OCI-LY3 (cell line): ENCODE measurements around the gene TTC17.

Experiments used
- CTCF ChIP-seq: fragments of 200-600, 300-600 bp; sonication (generic); IDR thresholded peaks from 2 replicates; pipeline ENCODE4 v1.5.1; 2014; ENCODE audit warnings: antibody characterized with exemption, low read length, low read depth
- EZH2phosphoT487 ChIP-seq: fragments of 200-600 bp; shearing (Covaris generic); IDR thresholded peaks from 2 replicates; pipeline ENCODE4 v1.6.1; 2018; ENCODE audit warnings: antibody characterized with exemption, mixed run types, low read depth

DNA sequence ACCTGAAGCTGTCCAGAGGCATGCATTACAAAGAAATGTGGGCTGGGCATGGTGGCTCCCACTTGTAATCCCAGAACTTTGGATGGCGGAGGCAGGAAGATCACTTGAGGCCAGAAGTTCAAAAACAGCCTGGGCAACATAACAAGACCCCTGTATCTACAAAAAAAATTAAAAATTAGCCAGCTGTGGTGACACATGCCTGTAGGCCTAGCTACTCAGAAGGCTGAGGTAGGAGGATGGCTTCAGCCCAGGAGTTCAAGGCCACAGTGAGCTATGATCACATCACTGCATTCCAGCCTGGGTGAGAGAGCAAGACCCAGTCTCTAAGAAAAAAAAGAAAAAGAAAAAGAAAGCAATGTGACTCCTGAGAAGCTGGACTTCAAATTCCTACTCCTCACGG is 183.3 kb downstream of the TTC17 start:
- TF ChIP-seq CTCF: no peak
- TF ChIP-seq EZH2phosphoT487: no peak
